Activated CD8-positive, alpha-beta T cell treated with anti-CD3 and anti-CD28 coated beads for 36 hours (primary cell): ENCODE data around the gene STYX. TPM values are rescaled to one million over a fixed set of nuclear protein-coding genes. Genes with fewer than 3 reads are reported as not detected.

Source experiments
- ATAC-seq: fragments of 200-7000 bp; cut with Tn5 transposase; one replicate; pipeline ENCODE4 v1.10.0; 2021; ENCODE audit warnings: mild to moderate bottlenecking, moderate library complexity
- CTCF ChIA-PET: fragments of 350-600 bp; sonication (Branson Sonifier 250); formaldehyde crosslinking; loops from one replicate; lab custom pipeline; 2021; ENCODE audit warnings: antibody characterized with exemption; lab: Charles Lee
- POLR2A ChIA-PET: fragments of 350-600 bp; sonication (Branson Sonifier 250); formaldehyde crosslinking; loops from one replicate; lab custom pipeline; 2021; ENCODE audit warnings: antibody characterized with exemption; lab: Charles Lee
- DNase-seq: peaks from one replicate; pipeline ENCODE4 v3.0.0-alpha.2; 2020
- H3K27ac Mint-ChIP-seq: one replicate; pipeline ENCODE4 v1.8.0; 2021; ENCODE audit warnings: mild to moderate bottlenecking, mixed read lengths
- H3K27me3 Mint-ChIP-seq: one replicate; pipeline ENCODE4 v1.8.0; 2021; ENCODE audit warnings: mixed read lengths
- H3K36me3 Mint-ChIP-seq: one replicate; pipeline ENCODE4 v1.8.0; 2021; ENCODE audit warnings: low read depth, mixed read lengths
- H3K4me1 Mint-ChIP-seq: one replicate; pipeline ENCODE4 v1.8.0; 2021; ENCODE audit warnings: low read depth, mixed read lengths
- H3K4me3 Mint-ChIP-seq: one replicate; pipeline ENCODE4 v1.8.0; 2021; ENCODE audit warnings: mild to moderate bottlenecking, moderate library complexity, mixed read lengths
- H3K9me3 Mint-ChIP-seq: one replicate; pipeline ENCODE4 v1.8.0; 2021; ENCODE audit warnings: mixed read lengths
- CTCF ChIP-seq: fragments of 200-600 bp; IDR thresholded peaks from one replicate; pipeline ENCODE4 v1.8.0; 2022; ENCODE audit warnings: antibody characterized with exemption, mild to moderate bottlenecking
- intact Hi-C: fragments of 100-400 bp; cut with micrococcal nuclease; formaldehyde crosslinking; loops from one replicate; pipeline ENCODE4 v1.10.0; 2022
- total RNA-seq, 2 experiments: library from RNA; stranded (reverse); gene quantifications; one replicate each; pipeline ENCODE4 v1.2.3, GENCODE V29; 2021

The STYX gene
- total RNA-seq, 2 experiments from 2014 or later, result 13.0 to 13.2 TPM

- ChIA-PET POLR2A (interaction anchor here (0.8 to 1.6 kb wide), 4 partner anchors 9 to 26 kb away, joined by 3 to 9 read pairs (median 4); partner anchors contain the start of genes ERO1A and STYX), CTCF (no interaction called here)
- Mint-ChIP-seq H3K36me3 (peaks cover 31% of the 10 kb centered on the region), H3K4me1 (peaks cover 41% of the 10 kb centered on the region), H3K4me3 (peak overlapping the region; percentile 96), H3K9me3 (no peaks in the 10 kb centered on the region), H3K27ac (peak overlapping the region; percentile 97), H3K27me3 (no peaks in the 10 kb centered on the region)
- DNase-seq (peak; percentile 79), ATAC-seq (peak; percentile 64)
- TF ChIP-seq CTCF, result no peak
- intact Hi-C loops, result loop anchor here (2.0 kb wide), 1 partner anchor 37 kb away; no protein-coding TSS in a partner anchor
Measured at GRCh38 chr14:52706286-52706685, 23.7 kb upstream of the STYX start.

- peak; percentile 98 for ATAC-seq
- peak within 1 kb of the TSS; percentile 97 for H3K27ac Mint-ChIP-seq
- ChIA-PET POLR2A (interaction anchor here (0.7 to 1.6 kb wide), 6 partner anchors 10 to 155 kb away, joined by 3 to 9 read pairs (median 3); partner anchors contain the start of genes ERO1A, GPR137C and TXNDC16), CTCF (interaction anchor here (1.0 to 1.4 kb wide), 2 partner anchors 12 to 21 kb away, joined by 5 read pairs; partner anchors contain the start of gene ERO1A)
- peaks cover 44% of the 10 kb centered on the region for H3K4me1 Mint-ChIP-seq
- no peaks in the 10 kb centered on the region for H3K27me3 Mint-ChIP-seq
- intact Hi-C loops, result loop anchor here (2.0 kb wide), 1 partner anchor 36 kb away; no protein-coding TSS in a partner anchor
- peak within 1 kb of the TSS; percentile 96 for H3K4me3 Mint-ChIP-seq
- no peaks in the 10 kb centered on the region for H3K9me3 Mint-ChIP-seq
- peaks cover 37% of the 10 kb centered on the region for H3K36me3 Mint-ChIP-seq
- peak; percentile 97 for DNase-seq
- TF ChIP-seq CTCF, result no peak
Measured at GRCh38 chr14:52706724-52707706, 23.0 kb upstream of the STYX start, which contains the start of gene PSMC6. PSMC6 (plus strand) TSS chr14:52707200; CDS start chr14:52707220, 20 bp downstream.

DNA sequence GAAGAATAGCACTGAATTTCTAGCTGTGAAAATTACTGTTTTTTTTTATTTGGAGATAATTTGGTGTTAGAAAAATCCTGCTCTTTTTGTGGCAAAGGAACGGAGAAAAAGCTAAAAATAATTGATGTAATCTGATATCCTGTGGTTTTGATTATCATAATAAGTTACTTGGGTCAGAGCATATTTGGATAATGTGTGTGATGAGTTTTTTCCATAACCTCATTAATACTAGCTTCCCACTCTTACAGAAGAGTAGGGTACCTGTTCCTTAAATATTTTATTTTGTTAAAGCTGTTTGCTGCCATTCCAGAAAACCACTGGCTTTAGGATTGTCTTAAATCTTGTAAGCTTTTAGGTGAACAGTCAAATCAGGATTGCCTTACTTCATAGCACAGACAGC, 18.3 kb upstream of the STYX start:
- POLR2A ChIA-PET, result interaction anchor here (1.1 to 2.0 kb wide), 3 partner anchors 14 to 18 kb away, joined by 6 to 7 read pairs (median 7); partner anchors contain the start of genes ERO1A and STYX
- H3K27ac Mint-ChIP-seq, result peak overlapping the region; percentile 40
- DNase-seq, result no peak
- H3K9me3 Mint-ChIP-seq, result no peaks in the 10 kb centered on the region
- no peaks in the 10 kb centered on the region for H3K27me3 Mint-ChIP-seq
- H3K4me3 Mint-ChIP-seq, result no peak overlapping the region
- no peak for TF ChIP-seq CTCF
- ATAC-seq, result no peak
- H3K4me1 Mint-ChIP-seq, result peaks cover 37% of the 10 kb centered on the region
- H3K36me3 Mint-ChIP-seq, result peaks cover 66% of the 10 kb centered on the region
- CTCF ChIA-PET, result interaction anchor here (0.7 to 1.0 kb wide), 4 partner anchors 11 to 28 kb away, joined by 3 to 4 read pairs (median 3); no protein-coding TSS in a partner anchor
- intact Hi-C loops, result no loop called here

- H3K9me3 Mint-ChIP-seq, result no peaks in the 10 kb centered on the region
- no peak for TF ChIP-seq CTCF
- H3K4me1 Mint-ChIP-seq, result peaks cover 17% of the 10 kb centered on the region
- no peak overlapping the region for H3K4me3 Mint-ChIP-seq
- intact Hi-C loops, result no loop called here
- DNase-seq, result no peak
- no peak for ATAC-seq
- CTCF ChIA-PET, result interaction anchor here (0.6 kb wide), 1 partner anchor 32 kb away, joined by 3 read pairs; no protein-coding TSS in a partner anchor
- peaks cover 48% of the 10 kb centered on the region for H3K36me3 Mint-ChIP-seq
- no peak overlapping the region for H3K27ac Mint-ChIP-seq
- no peaks in the 10 kb centered on the region for H3K27me3 Mint-ChIP-seq
- POLR2A ChIA-PET, result interaction anchor here (0.6 to 0.9 kb wide), 2 partner anchors 12 to 21 kb away, joined by 3 read pairs; partner anchors contain the start of gene ERO1A
Measured at GRCh38 chr14:52716155-52716554, 13.8 kb upstream of the STYX start.
